GM23338 (cell line): ENCODE data around the gene HTR1E. TPM values are rescaled to one million over a fixed set of nuclear protein-coding genes. Genes with fewer than 3 reads are reported as not detected.

Experiments
- polyA plus RNA-seq: library from polyadenylated mRNA; unstranded; fragments of >200 nt; fragmentation: Nextera tagmentation; extraction: Ambion mirVana; gene quantifications from 2 replicates; pipeline ENCODE4 v1.2.1, GENCODE V29; 2016
- small RNA-seq: library from RNA; depleted of rRNA; stranded (forward); fragments of <200 nt; gene quantifications from one replicate; pipeline ENCODE3, GENCODE V24; 2014; ENCODE audit warnings: low replicate concordance
- total RNA-seq: library from RNA; depleted of rRNA; stranded (reverse); fragments of >200 nt; shearing (Covaris generic); gene quantifications from 2 replicates; pipeline ENCODE4 v1.2.3, GENCODE V29; 2014; rRNA removed

The HTR1E gene
- total and polyA plus RNA-seq, 2 experiments from 2014 or later = not detected

Small RNA genes within 50 kb of the gene (small RNA-seq; reads per million reads assigned to genes)
- not detected for gene AL157777.2
- not detected for gene MTHFD2P2

Other genes starting within 250 kb of the HTR1E start
- not detected in 2 replicates for gene CGA, start 157.6 kb downstream of the HTR1E start, total RNA-seq
- gene CGA, start 157.6 kb downstream of the HTR1E start, polyA plus RNA-seq = not detected in 2 replicates
- gene ZNF292, start 218.0 kb downstream of the HTR1E start, total RNA-seq = 39.8 and 45.7 TPM in 2 replicates
- gene ZNF292, start 218.0 kb downstream of the HTR1E start, polyA plus RNA-seq = 47.9 and 67.9 TPM in 2 replicates